GM18520 (cell line): Measurements from ENCODE around the gene C1orf74.

Source experiments
- ATAC-seq: cut with Tn5 transposase; IDR thresholded peaks from one replicate; pipeline ENCODE4 v1.9.1; 2021; ENCODE audit not compliant: unreplicated experiment

C1orf74 gene

DNA sequence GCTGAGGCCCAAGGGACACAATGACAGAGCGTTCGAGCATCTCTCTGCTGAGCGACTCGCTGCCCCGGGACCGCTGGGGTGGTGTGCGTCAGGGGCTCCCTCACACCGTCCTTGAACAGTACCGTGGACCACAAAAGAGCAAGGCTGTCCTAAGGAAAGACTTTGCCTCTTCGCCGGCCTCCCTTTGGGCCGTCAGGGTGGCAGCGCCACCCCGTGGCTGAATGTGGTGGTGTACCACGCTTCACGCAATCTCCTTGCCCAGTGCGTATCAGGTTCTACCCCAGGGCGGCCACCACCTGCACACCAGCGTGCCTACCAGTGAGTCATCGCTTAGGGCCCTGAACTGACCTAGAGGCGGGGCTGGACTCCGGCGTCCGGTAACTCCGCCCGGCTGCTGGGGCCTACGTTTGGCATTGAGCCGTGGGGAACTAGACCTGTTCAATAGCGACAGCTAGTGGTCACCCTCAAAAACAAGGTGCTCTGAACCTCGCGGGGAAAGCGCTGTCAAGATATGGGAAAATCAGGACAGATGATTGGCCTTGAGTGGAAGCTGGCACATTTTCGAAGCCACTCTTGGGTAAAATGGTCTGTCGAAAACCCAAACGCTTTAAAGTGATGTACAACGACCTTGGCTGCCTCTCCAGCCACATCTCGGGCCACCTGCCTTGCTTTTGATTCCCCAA is 36.6 kb downstream of the C1orf74 start:
- ATAC-seq: peak; percentile 77

DNA sequence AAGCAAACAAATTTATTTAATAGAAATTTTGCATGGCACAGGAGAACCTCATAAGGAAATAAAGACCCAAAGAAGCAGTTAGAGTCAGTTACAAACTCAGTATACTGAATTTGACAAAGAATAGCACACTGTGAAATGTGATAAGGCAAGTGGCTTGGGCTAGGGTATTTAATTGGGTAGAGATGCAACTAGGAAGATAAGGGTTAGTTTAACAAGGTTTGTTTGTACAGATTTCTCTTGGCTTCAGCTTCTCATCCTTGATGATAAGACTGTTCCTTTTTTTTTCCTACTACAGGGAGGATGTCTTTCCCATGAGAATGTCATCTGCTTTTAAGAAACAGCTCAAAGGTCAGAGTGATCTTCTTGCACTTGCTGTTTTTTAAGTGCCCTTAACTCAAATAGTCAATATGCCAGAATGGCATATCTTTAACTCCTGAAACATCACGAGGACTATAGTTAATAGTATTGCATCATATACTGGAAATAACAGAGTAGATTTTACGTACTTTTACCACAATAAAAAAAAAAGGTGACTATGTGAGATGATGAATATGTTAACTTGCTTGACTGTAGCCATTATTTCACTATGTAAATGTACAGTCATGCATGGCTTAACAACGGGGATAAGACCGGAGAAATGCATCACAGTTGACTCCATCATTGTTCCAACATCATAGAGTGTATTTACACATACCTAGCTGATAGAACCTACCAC is 37.8 kb downstream of the C1orf74 start:
- no peak for ATAC-seq

DNA sequence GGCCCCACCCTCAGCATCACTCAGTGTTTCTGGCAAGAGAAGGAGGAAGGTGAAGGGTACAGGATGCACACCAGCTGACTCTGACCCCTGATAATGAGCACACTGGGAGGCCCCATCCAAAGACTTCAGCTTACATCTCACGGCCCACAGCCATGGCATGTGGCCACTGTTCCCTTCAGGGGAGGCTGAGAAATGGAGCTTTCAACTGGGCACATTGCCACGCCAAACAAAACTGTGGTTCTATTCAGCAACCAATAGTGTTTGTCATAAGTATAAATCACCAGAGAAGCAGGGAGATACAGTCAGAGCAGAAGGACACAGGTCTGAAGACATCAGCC is 41.2 kb downstream of the C1orf74 start:
- no peak for ATAC-seq

DNA sequence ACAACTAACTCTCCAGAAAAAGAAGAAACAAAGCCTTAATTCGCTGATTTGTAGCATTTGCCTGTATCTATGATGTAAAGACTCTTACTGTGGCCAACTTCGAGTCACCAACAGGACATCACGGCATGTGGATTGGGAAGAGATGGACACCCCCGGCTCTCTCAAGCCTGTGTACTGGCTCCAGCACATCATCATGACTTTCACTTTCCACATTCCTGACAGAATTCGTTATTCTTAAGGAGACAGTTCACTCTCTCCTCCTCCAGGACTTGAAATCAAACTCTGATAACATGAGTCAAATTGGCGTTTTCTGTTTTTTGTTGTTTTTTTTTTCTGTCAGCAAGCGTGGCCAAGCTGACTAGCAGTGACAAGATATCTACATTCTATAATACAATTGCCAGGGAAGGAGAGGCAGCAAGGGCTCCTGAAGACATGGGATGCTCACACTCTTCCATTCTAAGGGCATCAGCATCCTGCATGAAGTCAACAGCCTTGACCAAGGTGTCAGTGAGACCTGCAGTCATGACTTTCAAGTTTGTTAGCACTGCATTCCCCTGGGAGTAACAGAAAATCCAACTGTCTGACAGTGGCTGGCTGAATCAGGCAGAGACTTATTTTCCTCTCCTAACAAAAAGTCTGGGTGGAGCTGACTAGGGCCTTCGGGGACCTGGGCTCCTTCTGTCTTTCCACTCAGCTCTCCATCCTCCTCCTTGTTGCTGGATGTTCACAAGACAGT is 41.8 kb downstream of the C1orf74 start:
- ATAC-seq: no peak

DNA sequence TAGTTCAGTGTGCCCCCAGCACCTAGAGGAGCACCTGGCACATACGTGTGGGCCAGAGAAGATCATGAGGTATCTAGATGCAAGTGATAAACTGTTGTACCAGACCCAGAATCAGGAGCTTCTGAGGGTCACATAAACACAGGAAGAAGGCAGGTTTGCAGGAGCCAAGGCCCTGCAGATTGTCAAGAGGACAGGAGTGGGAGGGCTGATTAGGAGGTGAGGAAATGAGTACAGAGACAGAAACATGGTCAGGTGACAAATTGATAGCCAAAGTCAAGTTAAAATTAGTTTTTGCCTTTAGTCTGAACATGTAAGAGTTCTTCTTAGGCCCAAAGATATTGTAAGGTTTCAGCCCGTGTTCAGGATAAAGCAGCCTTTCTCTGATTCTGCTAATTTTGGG is 42.5 kb downstream of the C1orf74 start:
- ATAC-seq: no peak

DNA sequence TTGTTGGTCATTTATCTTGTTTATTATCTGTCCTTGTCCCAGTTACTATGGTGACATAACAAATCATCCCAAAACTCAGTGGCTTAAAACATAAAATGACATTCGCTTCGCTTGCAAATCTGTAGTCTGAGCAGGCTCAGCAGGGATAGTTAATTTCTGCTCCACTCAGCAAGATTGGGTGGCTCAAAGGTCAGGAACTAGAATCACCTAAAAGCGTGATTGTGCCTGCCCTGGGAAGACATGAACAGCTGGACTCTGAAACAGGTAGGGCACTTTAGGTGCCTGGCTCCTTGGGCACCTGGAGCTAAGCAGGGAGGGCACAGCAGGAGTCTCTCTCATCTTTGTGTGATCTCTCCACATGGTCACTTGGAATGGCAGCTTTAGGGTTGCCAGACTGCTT is 43.2 kb downstream of the C1orf74 start:
- ATAC-seq: no peak

DNA sequence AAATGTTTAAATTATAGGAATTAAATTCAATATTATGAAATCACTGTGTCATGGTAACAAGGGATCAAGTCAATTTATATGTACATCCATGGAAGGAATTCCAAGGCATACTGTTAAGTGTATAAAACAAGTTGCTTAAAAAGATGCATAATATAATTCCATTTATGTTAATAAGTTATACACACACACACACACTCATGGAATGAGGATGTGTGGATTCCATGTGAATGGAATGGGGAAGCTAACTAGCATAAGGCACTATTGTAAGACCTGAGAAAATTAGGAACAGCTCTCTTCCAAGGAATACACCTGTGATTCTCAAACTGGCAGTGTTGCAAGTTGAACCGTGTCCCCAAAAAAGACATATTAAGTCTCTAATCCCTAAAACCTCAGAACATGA is 46.1 kb downstream of the C1orf74 start:
- ATAC-seq: no peak

DNA sequence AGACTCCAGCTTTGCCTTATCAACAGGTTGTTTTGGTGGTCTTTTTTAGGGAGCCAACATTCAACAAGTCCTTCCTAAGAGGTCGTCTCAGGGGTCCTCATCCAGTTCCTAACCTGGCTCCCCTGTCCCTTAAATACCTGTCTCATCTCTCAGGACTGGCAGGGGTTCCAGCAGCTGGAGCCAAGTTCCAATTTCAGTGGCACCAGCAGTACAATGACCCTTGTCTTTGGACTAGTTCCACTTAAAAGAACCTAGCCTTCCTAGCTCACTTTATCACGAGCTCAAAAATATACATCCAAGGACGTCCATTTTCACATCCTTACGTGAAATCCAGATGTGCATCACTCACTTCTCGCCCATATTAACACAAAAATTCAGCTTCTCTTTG is 47.2 kb downstream of the C1orf74 start:
- no peak for ATAC-seq

DNA sequence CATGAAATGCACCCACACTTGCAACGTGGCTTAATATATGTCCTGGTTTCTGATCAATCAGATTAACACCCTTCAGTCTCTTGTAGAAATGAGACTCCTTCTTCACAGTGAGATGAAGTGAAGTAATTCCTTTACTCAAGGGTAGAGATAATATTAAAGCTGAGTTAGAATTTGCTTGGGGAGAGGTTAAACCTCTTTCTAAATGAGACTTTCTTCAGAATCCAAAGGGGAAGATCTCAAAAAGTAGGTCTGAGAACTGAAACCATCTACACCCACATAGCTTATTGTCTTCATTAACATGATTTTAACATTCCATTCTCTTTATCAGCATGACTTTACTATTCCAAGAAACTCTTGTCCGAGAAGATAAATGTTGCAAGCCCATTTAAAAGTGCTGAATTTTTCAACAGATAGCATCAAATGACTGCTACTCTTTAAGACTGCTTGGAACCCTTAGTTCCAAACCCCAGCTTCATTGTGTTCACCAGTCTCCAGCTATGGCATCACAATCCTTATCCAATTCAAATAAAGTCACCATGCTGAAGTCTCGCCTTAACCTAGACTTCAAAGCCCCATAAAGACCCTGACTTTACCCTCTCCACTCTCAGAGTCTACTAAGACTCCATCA is 47.8 kb downstream of the C1orf74 start:
- no peak for ATAC-seq

DNA sequence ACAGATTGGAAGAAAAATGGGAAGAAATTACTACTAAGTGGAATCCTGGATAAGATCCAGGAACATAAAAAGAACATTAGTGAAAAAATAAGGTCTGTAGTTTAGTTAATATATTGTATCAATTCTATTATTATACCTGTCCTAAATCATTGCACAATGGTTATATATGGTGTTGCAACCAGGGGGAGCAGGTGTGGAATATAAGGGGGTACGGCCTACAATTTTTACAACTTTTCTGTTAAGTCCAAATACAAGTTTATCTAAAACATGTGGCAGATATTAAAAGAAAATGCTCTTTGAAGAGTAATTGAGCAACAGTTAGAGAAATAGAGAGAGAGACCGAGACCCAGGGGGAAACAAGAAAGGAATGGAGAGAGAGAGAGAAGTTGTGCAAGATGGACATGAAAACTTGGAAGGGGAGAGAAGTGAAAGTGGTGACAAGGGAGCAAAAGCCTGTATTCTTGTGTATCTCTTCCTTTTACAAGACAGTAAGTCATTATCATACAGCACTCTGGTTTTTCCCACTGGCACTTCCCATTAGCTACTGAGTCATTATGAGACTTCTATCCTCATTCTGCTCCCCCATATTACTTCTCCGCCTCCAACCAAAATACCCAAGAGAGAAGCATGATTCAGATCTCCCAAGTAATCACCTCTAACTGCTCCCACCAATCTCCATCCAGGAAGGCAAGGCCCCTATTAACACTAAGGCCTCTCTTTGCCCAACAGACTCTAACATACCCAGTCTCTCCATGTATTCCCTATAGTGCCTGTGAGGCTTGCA is 50.8 kb downstream of the C1orf74 start:
- no peak for ATAC-seq

DNA sequence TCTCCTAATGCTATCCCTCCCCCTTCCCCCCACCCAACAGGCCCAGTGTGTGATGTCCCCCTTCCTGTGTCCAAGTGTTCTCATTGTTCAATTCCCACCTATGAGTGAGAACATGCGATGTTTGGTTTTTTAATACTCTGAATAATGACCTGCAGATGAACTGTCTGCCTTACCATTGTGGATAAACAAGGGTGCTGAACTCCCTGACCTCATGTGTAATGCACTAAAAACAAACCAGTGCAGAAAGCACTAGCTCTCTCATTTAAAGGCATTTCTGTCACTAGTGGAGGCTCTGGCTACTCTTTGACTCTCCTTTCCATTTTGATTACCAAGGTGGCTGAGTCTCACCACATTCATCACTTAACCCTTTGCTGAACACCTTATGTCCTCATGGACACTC is 51.6 kb downstream of the C1orf74 start:
- no peak for ATAC-seq

DNA sequence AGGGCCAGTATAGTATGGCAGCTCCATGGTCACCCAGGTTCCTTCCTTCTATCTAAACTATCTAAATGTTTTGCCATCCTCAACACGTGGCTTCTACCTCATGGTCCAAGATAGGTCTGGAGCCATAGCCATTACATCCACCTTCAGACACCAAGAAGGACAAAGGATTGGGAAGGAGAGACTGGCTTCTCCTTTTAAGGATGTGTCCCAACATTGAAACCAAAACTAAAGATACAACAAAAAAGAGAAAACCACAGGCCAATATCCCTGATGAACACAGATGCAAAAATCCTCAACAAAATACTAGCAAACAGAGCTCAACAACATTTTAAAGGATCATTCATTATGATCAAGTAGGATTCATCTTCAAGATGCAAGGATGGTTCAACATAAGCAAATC is 54.9 kb downstream of the C1orf74 start:
- ATAC-seq: no peak
